Parathyroid adenoma (tissue), 2 donors: ENCODE measurements around the gene OPCML.

Experiments used
- H2AFZ ChIP-seq: fragments of 300-600 bp; sonication (generic); one replicate; pipeline ENCODE4 v1.7.0; 2017; ENCODE audit warnings: antibody characterized with exemption, mild to moderate bottlenecking
- H3K27ac ChIP-seq: fragments of 300-600 bp; sonication (generic); one replicate; pipeline ENCODE4 v1.7.0; 2017
- H3K27me3 ChIP-seq: fragments of 300-600 bp; sonication (generic); one replicate; pipeline ENCODE4 v1.7.0; 2017; ENCODE audit warnings: low read length; ENCODE audit not compliant: control insufficient read depth, insufficient read depth
- H3K36me3 ChIP-seq: fragments of 300-600 bp; sonication (generic); one replicate; pipeline ENCODE4 v1.7.0; 2017; ENCODE audit warnings: low read length; ENCODE audit not compliant: control insufficient read depth, insufficient read depth
- H3K4me1 ChIP-seq: fragments of 300-600 bp; sonication (generic); one replicate; pipeline ENCODE4 v1.7.0; 2017; ENCODE audit warnings: control low read depth
- H3K4me2 ChIP-seq: fragments of 300-600 bp; sonication (generic); one replicate; pipeline ENCODE4 v1.7.0; 2017; ENCODE audit warnings: low read length
- H3K4me3 ChIP-seq: fragments of 300-600 bp; sonication (generic); one replicate; pipeline ENCODE4 v1.7.0; 2017; ENCODE audit warnings: low read depth, low read length
- H3K79me2 ChIP-seq: fragments of 300-600 bp; sonication (generic); one replicate; pipeline ENCODE4 v1.7.0; 2017; ENCODE audit warnings: control low read depth
- H3K9ac ChIP-seq: fragments of 300-600 bp; sonication (generic); one replicate; pipeline ENCODE4 v1.7.0; 2017; ENCODE audit warnings: mild to moderate bottlenecking
- H3K9me3 ChIP-seq: fragments of 300-600 bp; sonication (generic); one replicate; pipeline ENCODE4 v1.7.0; 2017; ENCODE audit warnings: low read length; ENCODE audit not compliant: control insufficient read depth
- TF ChIP-seq, protein P1 (sequence below): fragments of 300-600 bp; sonication (generic); IDR thresholded peaks from one replicate; pipeline ENCODE4 v1.7.0; 2017; ENCODE audit warnings: antibody characterized with exemption, mild to moderate bottlenecking
- donor health status: primary hyperparathyroidism.

The OPCML gene

DNA sequence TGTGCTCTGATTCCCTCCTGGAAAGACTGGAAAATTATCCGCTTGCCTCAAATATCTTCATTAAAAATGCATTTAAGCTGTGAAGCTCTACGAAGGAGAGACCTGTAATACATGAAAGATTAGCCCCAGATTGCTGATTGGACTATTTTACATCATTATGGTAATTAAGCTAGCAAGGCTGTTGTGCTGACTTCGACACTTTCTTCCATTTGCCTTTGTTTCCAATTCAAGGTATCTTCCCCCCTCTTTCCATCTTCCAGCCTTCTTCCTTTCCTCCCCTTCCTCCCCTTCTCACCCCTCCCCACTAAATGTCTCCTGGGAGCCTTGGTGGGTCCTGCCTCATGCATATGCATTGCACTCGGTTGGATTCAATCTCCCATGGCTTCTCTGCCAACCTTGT lies 710.8 kb downstream of the OPCML start:
- H3K4me3 ChIP-seq: no peak overlapping the region
- no peaks in the 10 kb centered on the region for H3K36me3 ChIP-seq
- no peak overlapping the region for H3K9ac ChIP-seq
- no peak overlapping the region for H2AFZ ChIP-seq
- no peaks in the 10 kb centered on the region for H3K27me3 ChIP-seq
- no peak overlapping the region for H3K27ac ChIP-seq
- TF ChIP-seq, protein P1, sequence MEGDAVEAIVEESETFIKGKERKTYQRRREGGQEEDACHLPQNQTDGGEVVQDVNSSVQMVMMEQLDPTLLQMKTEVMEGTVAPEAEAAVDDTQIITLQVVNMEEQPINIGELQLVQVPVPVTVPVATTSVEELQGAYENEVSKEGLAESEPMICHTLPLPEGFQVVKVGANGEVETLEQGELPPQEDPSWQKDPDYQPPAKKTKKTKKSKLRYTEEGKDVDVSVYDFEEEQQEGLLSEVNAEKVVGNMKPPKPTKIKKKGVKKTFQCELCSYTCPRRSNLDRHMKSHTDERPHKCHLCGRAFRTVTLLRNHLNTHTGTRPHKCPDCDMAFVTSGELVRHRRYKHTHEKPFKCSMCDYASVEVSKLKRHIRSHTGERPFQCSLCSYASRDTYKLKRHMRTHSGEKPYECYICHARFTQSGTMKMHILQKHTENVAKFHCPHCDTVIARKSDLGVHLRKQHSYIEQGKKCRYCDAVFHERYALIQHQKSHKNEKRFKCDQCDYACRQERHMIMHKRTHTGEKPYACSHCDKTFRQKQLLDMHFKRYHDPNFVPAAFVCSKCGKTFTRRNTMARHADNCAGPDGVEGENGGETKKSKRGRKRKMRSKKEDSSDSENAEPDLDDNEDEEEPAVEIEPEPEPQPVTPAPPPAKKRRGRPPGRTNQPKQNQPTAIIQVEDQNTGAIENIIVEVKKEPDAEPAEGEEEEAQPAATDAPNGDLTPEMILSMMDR: no peak
- H3K4me1 ChIP-seq: no peaks in the 10 kb centered on the region
- no peaks in the 10 kb centered on the region for H3K79me2 ChIP-seq
- no peaks in the 10 kb centered on the region for H3K9me3 ChIP-seq
- no peak overlapping the region for H3K4me2 ChIP-seq

DNA sequence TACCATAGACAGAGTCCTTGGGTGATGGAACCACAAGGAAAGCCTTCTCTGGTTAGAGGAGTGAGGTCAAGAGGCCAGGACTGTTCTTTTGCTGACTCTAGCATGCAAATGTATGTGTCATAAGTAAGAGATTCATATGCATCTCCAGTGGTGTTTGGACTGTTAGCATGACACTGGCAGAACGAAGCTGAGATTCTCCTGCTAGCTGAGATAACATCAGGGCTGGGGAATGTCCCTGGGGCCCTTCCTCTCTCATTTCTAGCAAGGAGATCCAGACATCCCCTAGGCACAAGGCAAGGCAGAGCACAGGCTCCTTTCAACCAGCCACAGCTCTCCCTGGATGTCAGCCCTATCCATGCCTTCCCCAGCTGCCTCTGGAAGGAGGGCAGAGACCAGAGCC lies 711.3 kb downstream of the OPCML start:
- Histone ChIP-seq H3K9me3 (no peaks in the 10 kb centered on the region), H3K27ac (no peak overlapping the region), H3K36me3 (no peaks in the 10 kb centered on the region), H3K4me3 (no peak overlapping the region), H3K4me2 (no peak overlapping the region), H3K79me2 (no peaks in the 10 kb centered on the region), H2AFZ (no peak overlapping the region), H3K4me1 (no peaks in the 10 kb centered on the region), H3K27me3 (no peaks in the 10 kb centered on the region), H3K9ac (no peak overlapping the region)
- TF ChIP-seq, protein P1: no peak

DNA sequence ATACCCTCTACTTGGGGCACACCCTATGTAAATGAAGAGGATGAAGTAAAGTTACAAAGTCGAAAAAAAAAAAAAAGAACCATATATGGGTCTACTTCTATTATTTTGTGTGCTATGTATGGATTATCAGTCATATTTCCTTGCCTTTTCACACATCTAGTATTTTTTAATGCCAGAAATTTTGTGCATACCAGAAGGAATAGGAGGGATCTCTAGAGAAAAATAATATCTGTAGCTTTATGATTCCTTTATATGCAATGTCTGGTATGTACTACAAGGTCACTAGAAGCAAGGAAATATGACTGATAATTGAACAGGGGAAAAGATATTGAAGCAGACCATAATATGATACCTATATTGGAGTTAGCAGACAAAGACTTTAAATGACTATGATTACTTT lies 713.4 kb downstream of the OPCML start:
- Histone ChIP-seq H3K4me2 (no peak overlapping the region), H3K4me1 (no peaks in the 10 kb centered on the region), H3K27ac (no peak overlapping the region), H3K9ac (no peak overlapping the region), H2AFZ (no peak overlapping the region), H3K4me3 (no peak overlapping the region), H3K27me3 (no peaks in the 10 kb centered on the region), H3K79me2 (no peaks in the 10 kb centered on the region), H3K36me3 (no peaks in the 10 kb centered on the region), H3K9me3 (no peaks in the 10 kb centered on the region)
- TF ChIP-seq, protein P1: no peak

DNA sequence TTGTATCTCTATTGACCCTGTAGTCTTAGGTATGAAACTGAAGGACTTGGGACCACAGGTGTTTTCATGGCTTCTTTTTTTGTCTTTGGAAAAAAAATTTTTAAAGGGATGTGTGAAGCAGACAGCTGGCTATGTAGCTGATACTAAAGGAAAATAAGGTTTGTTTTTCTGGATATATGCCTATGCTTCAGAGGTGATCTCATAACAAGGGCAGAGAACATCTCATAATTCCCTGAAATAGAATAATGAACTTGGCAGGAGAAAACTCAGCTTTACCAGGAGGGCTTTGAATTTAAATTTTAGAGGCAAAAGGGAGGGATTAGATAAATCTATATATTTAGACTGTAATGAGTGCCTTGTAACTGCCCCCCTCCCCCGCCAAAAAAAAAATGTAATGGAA lies 714.9 kb downstream of the OPCML start:
- no peaks in the 10 kb centered on the region for H3K79me2 ChIP-seq
- no peak overlapping the region for H2AFZ ChIP-seq
- no peaks in the 10 kb centered on the region for H3K27me3 ChIP-seq
- H3K36me3 ChIP-seq: no peaks in the 10 kb centered on the region
- no peak overlapping the region for H3K4me3 ChIP-seq
- no peaks in the 10 kb centered on the region for H3K9me3 ChIP-seq
- H3K9ac ChIP-seq: no peak overlapping the region
- no peak overlapping the region for H3K4me2 ChIP-seq
- TF ChIP-seq, protein P1: no peak
- no peak overlapping the region for H3K27ac ChIP-seq
- no peaks in the 10 kb centered on the region for H3K4me1 ChIP-seq

DNA sequence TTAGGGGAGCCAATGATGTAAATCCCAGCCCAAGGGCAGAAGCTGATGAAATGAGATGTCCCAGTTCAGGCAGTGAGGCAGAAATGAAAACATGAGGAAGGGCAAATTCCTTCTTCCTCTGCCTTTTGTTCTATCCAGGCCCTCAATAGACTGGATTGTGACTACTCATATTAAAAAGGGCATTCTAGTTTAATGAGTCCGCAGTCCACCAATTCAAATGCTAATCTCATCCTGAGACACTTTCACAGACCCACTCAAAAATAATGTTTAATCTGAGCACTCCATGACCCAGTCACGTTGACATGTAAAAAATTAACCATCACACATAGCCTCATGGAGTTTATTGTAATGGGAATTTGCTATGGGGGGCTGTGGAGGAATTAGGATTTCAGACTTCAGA lies 717.9 kb downstream of the OPCML start:
- Histone ChIP-seq H3K4me1 (no peaks in the 10 kb centered on the region), H3K9me3 (no peaks in the 10 kb centered on the region), H3K27me3 (no peaks in the 10 kb centered on the region), H3K9ac (no peak overlapping the region), H2AFZ (no peak overlapping the region), H3K36me3 (no peaks in the 10 kb centered on the region), H3K79me2 (no peaks in the 10 kb centered on the region), H3K4me3 (no peak overlapping the region), H3K4me2 (no peak overlapping the region), H3K27ac (no peak overlapping the region)
- TF ChIP-seq, protein P1: no peak
